ENCODE data around the gene INTS15.

DNA sequence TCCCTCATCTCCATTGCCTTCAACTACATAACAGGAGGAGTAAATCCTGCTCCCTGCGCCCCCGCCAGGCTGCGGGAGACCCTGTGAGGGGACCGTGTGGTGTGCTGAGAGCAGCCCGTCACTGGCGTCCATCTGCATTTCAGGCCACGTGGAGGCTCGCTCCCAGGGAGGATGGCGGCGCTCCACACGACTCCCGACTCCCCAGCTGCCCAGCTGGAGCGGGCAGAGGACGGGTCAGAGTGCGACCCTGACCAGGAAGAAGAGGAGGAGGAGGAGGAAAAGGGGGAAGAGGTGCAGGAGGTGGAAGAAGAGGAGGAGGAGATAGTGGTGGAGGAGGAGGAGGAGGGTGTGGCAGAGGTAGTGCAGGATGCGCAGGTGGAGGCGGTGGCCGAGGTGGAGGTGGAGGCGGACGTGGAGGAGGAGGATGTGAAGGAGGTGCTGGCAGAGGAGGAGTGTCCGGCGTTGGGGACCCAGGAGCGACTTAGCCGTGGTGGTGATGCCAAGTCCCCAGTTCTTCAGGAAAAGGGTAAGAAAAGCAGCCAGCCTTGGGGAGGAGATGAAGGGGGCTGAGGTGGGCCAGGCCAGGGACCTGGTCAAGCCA, 52.5 kb downstream of the INTS15 start:
- no peak for TF ChIP-seq EZH2 (IDR thresholded peaks at IDR 0.05; ENCODE audit: borderline replicate concordance, insufficient read depth, low read length, poor library complexity, severe bottlenecking)
- TF ChIP-seq, protein P1, sequence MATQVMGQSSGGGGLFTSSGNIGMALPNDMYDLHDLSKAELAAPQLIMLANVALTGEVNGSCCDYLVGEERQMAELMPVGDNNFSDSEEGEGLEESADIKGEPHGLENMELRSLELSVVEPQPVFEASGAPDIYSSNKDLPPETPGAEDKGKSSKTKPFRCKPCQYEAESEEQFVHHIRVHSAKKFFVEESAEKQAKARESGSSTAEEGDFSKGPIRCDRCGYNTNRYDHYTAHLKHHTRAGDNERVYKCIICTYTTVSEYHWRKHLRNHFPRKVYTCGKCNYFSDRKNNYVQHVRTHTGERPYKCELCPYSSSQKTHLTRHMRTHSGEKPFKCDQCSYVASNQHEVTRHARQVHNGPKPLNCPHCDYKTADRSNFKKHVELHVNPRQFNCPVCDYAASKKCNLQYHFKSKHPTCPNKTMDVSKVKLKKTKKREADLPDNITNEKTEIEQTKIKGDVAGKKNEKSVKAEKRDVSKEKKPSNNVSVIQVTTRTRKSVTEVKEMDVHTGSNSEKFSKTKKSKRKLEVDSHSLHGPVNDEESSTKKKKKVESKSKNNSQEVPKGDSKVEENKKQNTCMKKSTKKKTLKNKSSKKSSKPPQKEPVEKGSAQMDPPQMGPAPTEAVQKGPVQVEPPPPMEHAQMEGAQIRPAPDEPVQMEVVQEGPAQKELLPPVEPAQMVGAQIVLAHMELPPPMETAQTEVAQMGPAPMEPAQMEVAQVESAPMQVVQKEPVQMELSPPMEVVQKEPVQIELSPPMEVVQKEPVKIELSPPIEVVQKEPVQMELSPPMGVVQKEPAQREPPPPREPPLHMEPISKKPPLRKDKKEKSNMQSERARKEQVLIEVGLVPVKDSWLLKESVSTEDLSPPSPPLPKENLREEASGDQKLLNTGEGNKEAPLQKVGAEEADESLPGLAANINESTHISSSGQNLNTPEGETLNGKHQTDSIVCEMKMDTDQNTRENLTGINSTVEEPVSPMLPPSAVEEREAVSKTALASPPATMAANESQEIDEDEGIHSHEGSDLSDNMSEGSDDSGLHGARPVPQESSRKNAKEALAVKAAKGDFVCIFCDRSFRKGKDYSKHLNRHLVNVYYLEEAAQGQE (IDR thresholded peaks at IDR 0.05; ENCODE audit: borderline replicate concordance): no peak
- TF ChIP-seq, protein P2, sequence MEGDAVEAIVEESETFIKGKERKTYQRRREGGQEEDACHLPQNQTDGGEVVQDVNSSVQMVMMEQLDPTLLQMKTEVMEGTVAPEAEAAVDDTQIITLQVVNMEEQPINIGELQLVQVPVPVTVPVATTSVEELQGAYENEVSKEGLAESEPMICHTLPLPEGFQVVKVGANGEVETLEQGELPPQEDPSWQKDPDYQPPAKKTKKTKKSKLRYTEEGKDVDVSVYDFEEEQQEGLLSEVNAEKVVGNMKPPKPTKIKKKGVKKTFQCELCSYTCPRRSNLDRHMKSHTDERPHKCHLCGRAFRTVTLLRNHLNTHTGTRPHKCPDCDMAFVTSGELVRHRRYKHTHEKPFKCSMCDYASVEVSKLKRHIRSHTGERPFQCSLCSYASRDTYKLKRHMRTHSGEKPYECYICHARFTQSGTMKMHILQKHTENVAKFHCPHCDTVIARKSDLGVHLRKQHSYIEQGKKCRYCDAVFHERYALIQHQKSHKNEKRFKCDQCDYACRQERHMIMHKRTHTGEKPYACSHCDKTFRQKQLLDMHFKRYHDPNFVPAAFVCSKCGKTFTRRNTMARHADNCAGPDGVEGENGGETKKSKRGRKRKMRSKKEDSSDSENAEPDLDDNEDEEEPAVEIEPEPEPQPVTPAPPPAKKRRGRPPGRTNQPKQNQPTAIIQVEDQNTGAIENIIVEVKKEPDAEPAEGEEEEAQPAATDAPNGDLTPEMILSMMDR (IDR thresholded peaks at IDR 0.05; ENCODE audit: poor library complexity, severe bottlenecking): no peak
